Thyroid gland (tissue), 4 donors: ENCODE data around the gene U2SURP. TPM values are rescaled to one million over a fixed set of nuclear protein-coding genes. Genes with fewer than 3 reads are reported as not detected.
A peak's percentile ranks its signal among the peaks of the same experiment; 100 is the strongest.

Source experiments
- DNase-seq, 2 donors: peaks; one replicate each; pipeline ENCODE4 v3.0.0-alpha.2; 2019
- H3K27ac ChIP-seq, 3 donors: fragments of 200-600 bp; sonication (generic); 1 replicate in 2 of 3; 2 replicates in 1 of 3; pipeline ENCODE4 v1.5.1; 2016 to 2019; ENCODE audit warnings: mild to moderate bottlenecking in 1 of 3, moderate library complexity in 1 of 3
- H3K27me3 ChIP-seq: fragments of 200-600 bp; sonication (generic); one replicate; pipeline ENCODE4 v1.5.1; 2019
- H3K36me3 ChIP-seq, 2 donors: fragments of 200-600 bp; sonication (generic); one replicate each; pipeline ENCODE4 v1.5.1; 2016 to 2019
- H3K4me1 ChIP-seq, 2 donors: fragments of 200-600 bp; sonication (generic); one replicate each; pipeline ENCODE4 v1.5.1; 2017 to 2019
- H3K4me3 ChIP-seq, 3 donors: fragments of 200-600 bp; sonication (generic); replicated peaks in 1 of 3; 1 replicate in 2 of 3; 2 replicates in 1 of 3; pipeline ENCODE4 v1.5.1; 2016; ENCODE audit warnings: mild to moderate bottlenecking in 1 of 3
- H3K9me3 ChIP-seq: fragments of 200-600 bp; sonication (generic); one replicate; pipeline ENCODE4 v1.5.1; 2017
- POLR2A ChIP-seq, 2 donors: fragments of 450-650 bp; IDR thresholded peaks; one replicate each; pipeline ENCODE4 v1.6.1; 2017; ENCODE audit warnings: antibody characterized with exemption in 2 of 2, mild to moderate bottlenecking in 2 of 2, moderate library complexity in 1 of 2
- WGBS, 2 donors: methylation state at CpG; one replicate each; pipeline ENCODE4 v1.1.5; 2017; 5-methylcytosine and 5-hydroxymethylcytosine counted together
- intact Hi-C: fragments of 100-400 bp; cut with DNase I; formaldehyde crosslinking; loops from one replicate; pipeline ENCODE4 v1.15.1; 2023
- total RNA-seq, 4 donors: library from RNA; depleted of rRNA; stranded (reverse); fragments of >200 nt; gene quantifications; one replicate each; pipeline ENCODE4 v1.2.3, GENCODE V29; 2016
- TF ChIP-seq, protein P1 (sequence below), 6 experiments: fragments of 200-600 bp in 3 of 6; fragments of 450-650 bp in 3 of 6; sonication (generic) in 3 of 6; IDR thresholded peaks; one replicate each; pipeline ENCODE4 v1.5.1; 2016 to 2019; ENCODE audit warnings: antibody characterized with exemption in 6 of 6, mild to moderate bottlenecking in 2 of 6, inconsistent platforms in 1 of 6, moderate library complexity in 1 of 6

U2SURP gene
- total RNA-seq, 4 donors from 2014 or later: 87.8 to 144 (median 102) TPM

- 21 to 22% methylated on average over 4 of the region's 4 CpGs for whole genome bisulfite sequencing, 2 donors
- TF ChIP-seq POLR2A (IDR thresholded peaks at IDR 0.05): no peak
- TF ChIP-seq, protein P1, sequence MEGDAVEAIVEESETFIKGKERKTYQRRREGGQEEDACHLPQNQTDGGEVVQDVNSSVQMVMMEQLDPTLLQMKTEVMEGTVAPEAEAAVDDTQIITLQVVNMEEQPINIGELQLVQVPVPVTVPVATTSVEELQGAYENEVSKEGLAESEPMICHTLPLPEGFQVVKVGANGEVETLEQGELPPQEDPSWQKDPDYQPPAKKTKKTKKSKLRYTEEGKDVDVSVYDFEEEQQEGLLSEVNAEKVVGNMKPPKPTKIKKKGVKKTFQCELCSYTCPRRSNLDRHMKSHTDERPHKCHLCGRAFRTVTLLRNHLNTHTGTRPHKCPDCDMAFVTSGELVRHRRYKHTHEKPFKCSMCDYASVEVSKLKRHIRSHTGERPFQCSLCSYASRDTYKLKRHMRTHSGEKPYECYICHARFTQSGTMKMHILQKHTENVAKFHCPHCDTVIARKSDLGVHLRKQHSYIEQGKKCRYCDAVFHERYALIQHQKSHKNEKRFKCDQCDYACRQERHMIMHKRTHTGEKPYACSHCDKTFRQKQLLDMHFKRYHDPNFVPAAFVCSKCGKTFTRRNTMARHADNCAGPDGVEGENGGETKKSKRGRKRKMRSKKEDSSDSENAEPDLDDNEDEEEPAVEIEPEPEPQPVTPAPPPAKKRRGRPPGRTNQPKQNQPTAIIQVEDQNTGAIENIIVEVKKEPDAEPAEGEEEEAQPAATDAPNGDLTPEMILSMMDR (IDR thresholded peaks at IDR 0.05): peak; percentile 38 to 66 (median 55)
- intact Hi-C loops: loop anchor here (5.0 to 10.0 kb wide), 2 partner anchors 169 to 412 kb away; no protein-coding TSS in a partner anchor
These were observed 7.4 kb upstream of the U2SURP start for GRCh38 chr3:142993958-142994442.

DNA sequence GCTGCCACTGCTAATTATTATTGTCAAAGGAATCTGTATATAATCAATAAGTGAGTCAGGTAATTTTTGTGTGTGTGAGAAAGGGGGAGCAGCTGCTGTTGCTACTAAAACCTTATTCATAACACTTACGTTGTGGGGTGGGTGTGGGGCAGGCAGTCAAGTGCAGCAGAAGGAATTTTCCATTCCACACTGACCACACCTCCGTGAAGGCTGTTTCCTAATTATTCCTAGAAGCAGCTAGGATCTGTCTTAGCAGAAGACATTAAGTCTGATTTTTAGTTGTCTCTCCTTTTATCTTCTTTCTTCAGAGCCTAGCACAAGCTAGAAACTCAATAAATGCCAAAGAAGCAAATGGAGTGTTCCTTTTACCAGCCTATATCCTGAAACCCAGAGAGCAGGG, 4.0 kb upstream of the U2SURP start:
- H3K4me1 ChIP-seq: peaks cover 6 to 8% of the 10 kb centered on the region in 2 donors
- intact Hi-C loops: loop anchor here (10.0 kb wide), 1 partner anchor 173 kb away; no protein-coding TSS in a partner anchor
- no peaks in the 10 kb centered on the region for H3K36me3 ChIP-seq
- no peaks in the 10 kb centered on the region for H3K9me3 ChIP-seq
- peak; percentile 21 to 29 for DNase-seq
- peak overlapping the region in 1 of 3 donors; percentile 23 for H3K27ac ChIP-seq
- no peak overlapping the region for H3K4me3 ChIP-seq
- TF ChIP-seq, protein P1 (IDR thresholded peaks at IDR 0.05): no peak
- WGBS, 2 donors: 16 to 21% methylated on average over 2 of the region's 2 CpGs
- no peaks in the 10 kb centered on the region for H3K27me3 ChIP-seq

More at GRCh38 chr3:142993958-142994442, 7.4 kb upstream of the U2SURP start:
- H3K4me1 ChIP-seq: no peaks in the 10 kb centered on the region
- no peaks in the 10 kb centered on the region for H3K9me3 ChIP-seq
- peak; percentile 53 to 72 for DNase-seq
- no peaks in the 10 kb centered on the region for H3K27me3 ChIP-seq
- no peak overlapping the region for H3K4me3 ChIP-seq
- H3K27ac ChIP-seq: no peak overlapping the region
- no peaks in the 10 kb centered on the region for H3K36me3 ChIP-seq

GRCh38 chr3:142998439-142998838, 2.9 kb upstream of the U2SURP start:
- TF ChIP-seq, protein P1 (IDR thresholded peaks at IDR 0.05): no peak
- TF ChIP-seq POLR2A (IDR thresholded peaks at IDR 0.05): no peak
- intact Hi-C loops: loop anchor here (10.0 kb wide), 1 partner anchor 174 kb away; no protein-coding TSS in a partner anchor
- Histone ChIP-seq H3K27me3 (no peaks in the 10 kb centered on the region), H3K9me3 (no peaks in the 10 kb centered on the region), H3K4me3 (no peak overlapping the region), H3K36me3 (no peaks in the 10 kb centered on the region), H3K4me1 (peaks cover 14 to 17% of the 10 kb centered on the region in 2 donors), H3K27ac (no peak overlapping the region)
- DNase-seq: no peak
- 88 to 90% methylated on average over 3 of the region's 3 CpGs for WGBS, 2 donors

DNA sequence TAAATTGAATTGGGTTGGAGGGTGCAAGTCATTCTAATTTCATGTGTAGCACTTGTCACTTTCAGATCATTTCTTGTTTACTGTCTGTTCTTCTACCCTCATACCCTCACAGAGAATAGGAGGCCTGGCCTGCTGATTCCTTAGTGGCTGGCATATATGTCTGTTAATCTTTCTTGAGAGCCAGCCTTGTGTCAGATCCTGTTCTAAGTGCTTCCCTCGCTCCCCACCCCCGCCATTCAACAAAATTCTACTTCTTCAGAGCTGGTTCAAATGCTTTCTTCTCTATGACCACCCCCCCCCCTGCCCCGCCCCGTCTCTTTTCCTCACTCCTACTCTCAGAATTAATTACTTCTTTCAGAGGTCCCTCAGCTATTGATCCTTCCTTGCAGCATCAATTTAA, 1.5 kb upstream of the U2SURP start:
- H3K36me3 ChIP-seq: no peaks in the 10 kb centered on the region

DNA sequence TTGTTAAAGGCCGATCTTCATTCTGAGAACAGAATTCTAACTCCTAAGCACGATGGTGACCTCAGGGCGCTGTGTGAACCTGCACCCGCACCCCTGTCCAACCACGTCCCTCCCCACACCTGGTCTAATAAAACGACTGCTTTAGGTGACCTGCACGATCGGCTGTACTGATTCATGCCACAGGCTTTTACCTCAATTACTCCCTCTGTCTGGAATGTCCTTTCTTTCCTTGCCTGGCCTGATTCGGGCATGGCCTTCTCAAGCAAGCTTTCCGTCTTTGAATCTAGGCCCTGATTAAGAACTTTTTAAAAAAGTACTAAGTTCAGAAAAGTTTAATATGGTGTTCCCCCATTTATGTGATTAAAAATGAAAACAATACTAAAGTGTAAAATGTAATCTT, 842 bp upstream of the U2SURP start:
- intact Hi-C loops: no loop called here
- TF ChIP-seq, protein P1 (IDR thresholded peaks at IDR 0.05): no peak
- no peak for TF ChIP-seq POLR2A (IDR thresholded peaks at IDR 0.05)

More for the DNA sequence above, 1.5 kb upstream of the U2SURP start:
- peaks cover 14 to 17% of the 10 kb centered on the region in 2 donors for H3K4me1 ChIP-seq
- H3K9me3 ChIP-seq: no peaks in the 10 kb centered on the region
- no peaks in the 10 kb centered on the region for H3K27me3 ChIP-seq
- H3K27ac ChIP-seq: no peak overlapping the region
- intact Hi-C loops: loop anchor here (10.0 kb wide), 1 partner anchor 175 kb away; no protein-coding TSS in a partner anchor
- peak overlapping the region in 1 of 3 donors; percentile 74 for H3K4me3 ChIP-seq
- 81 to 83% methylated on average over 4 of the region's 4 CpGs for WGBS, 2 donors
- TF ChIP-seq, protein P1 (IDR thresholded peaks at IDR 0.05): no peak
- DNase-seq: no peak

More for the DNA sequence above, 842 bp upstream of the U2SURP start:
- no peaks in the 10 kb centered on the region for H3K27me3 ChIP-seq
- no peaks in the 10 kb centered on the region for H3K9me3 ChIP-seq
- WGBS, 2 donors: 28 to 29% methylated on average over 10 of the region's 10 CpGs
- peaks cover 14 to 17% of the 10 kb centered on the region in 2 donors for H3K4me1 ChIP-seq
- H3K36me3 ChIP-seq: no peaks in the 10 kb centered on the region
- DNase-seq: peak; percentile 5 to 12
- peak overlapping the region; percentile 30 to 80 (median 74) for H3K4me3 ChIP-seq
- peak overlapping the region; percentile 86 to 98 (median 93) for H3K27ac ChIP-seq
